GM12878 (cell line): Measurements from ENCODE around the gene SIMC1. TPM values are rescaled to one million over a fixed set of nuclear protein-coding genes. Genes with fewer than 3 reads are reported as not detected.

Experiments
- ATAC-seq: fragments of 200-7000 bp; cut with Tn5 transposase; 3 replicates; pipeline ENCODE4 v1.9.1; 2020; ENCODE audit warnings: mild to moderate bottlenecking, moderate library complexity
- BruUV-seq: library from RNA; stranded (reverse); fragments of 400-500 nt; replicated peaks from 2 replicates; lab custom pipeline; 2021; lab: Mats Ljungman, UMichigan
- CTCF ChIA-PET: fragments of 300-600 bp; sonication (Branson Sonifier 250); formaldehyde crosslinking; extraction: SDS; loops from one replicate; lab custom pipeline; 2021; ENCODE audit warnings: inconsistent platforms; lab: Yijun Ruan, JAX
- POLR2A ChIA-PET: fragments of 350-600 bp; formaldehyde crosslinking; extraction: SDS; loops from one replicate; lab custom pipeline; 2021; ENCODE audit warnings: inconsistent platforms; lab: Charles Lee
- RAD21 ChIA-PET: fragments of 300-600 bp; sonication (Branson Sonifier 250); formaldehyde crosslinking; loops from one replicate; lab custom pipeline; 2023; ENCODE audit warnings: antibody characterized with exemption; ENCODE audit not compliant: unreplicated experiment; lab: Charles Lee
- SMC1A ChIA-PET: fragments of 300-600 bp; sonication (Branson Sonifier 250); formaldehyde crosslinking; loops from one replicate; lab custom pipeline; 2023; ENCODE audit not compliant: unreplicated experiment, uncharacterized antibody; lab: Charles Lee
- DNase-seq: peaks from one replicate; pipeline ENCODE4 v3.0.0-alpha.2; 2011; ENCODE audit warnings: low read depth, low spot score
- FAIRE-seq: peaks from 3 replicates; lab custom pipeline; 2011; peaks lifted over from hg19 to GRCh38; lab: Jason Lieb, UNC
- H2AFZ ChIP-seq: 2 replicates; pipeline ENCODE4 v1.6.0; 2011; ENCODE audit warnings: low read depth, low read length, control low read depth; ENCODE audit not compliant: control insufficient read depth
- H3K27ac ChIP-seq: 2 replicates; pipeline ENCODE4 v1.5.1; 2011; ENCODE audit warnings: control low read depth; ENCODE audit not compliant: control insufficient read depth, insufficient read depth
- H3K27me3 ChIP-seq, 2 experiments: replicated peaks in 1 of 2; 2 replicates each; pipeline versions ENCODE4 v1.6.0 to v1.6.1; 2011; ENCODE audit warnings: low read length in 1 of 2; ENCODE audit not compliant: control insufficient read depth in 2 of 2, insufficient read depth in 2 of 2
- H3K36me3 ChIP-seq, 2 experiments: 2 replicates each; pipeline ENCODE4 v1.5.1; 2011; ENCODE audit warnings: low read length in 1 of 2; ENCODE audit not compliant: control insufficient read depth in 2 of 2, insufficient read depth in 2 of 2
- H3K4me1 ChIP-seq: 2 replicates; pipeline ENCODE4 v1.6.1; 2011; ENCODE audit warnings: mild to moderate bottlenecking, low read length, moderate library complexity, mixed read lengths; ENCODE audit not compliant: control insufficient read depth, insufficient read depth
- H3K4me2 ChIP-seq: 2 replicates; pipeline ENCODE4 v1.6.0; 2011; ENCODE audit warnings: control low read depth; ENCODE audit not compliant: control insufficient read depth, insufficient read depth
- H3K4me3 ChIP-seq: fragments of 200-600 bp; sonication (generic); 2 replicates; pipeline ENCODE4 v1.5.1; 2016
- H3K79me2 ChIP-seq: 2 replicates; pipeline ENCODE4 v1.6.0; 2011; ENCODE audit warnings: low read length; ENCODE audit not compliant: control insufficient read depth, insufficient read depth
- H3K9ac ChIP-seq: 2 replicates; pipeline ENCODE4 v1.8.0; 2011; ENCODE audit warnings: low read length, control low read depth, mixed read lengths; ENCODE audit not compliant: control insufficient read depth, insufficient read depth
- H3K9me3 ChIP-seq: replicated peaks from 3 replicates; pipeline ENCODE4 v1.5.1; 2011; ENCODE audit warnings: mild to moderate bottlenecking, low read length; ENCODE audit not compliant: control insufficient read depth, insufficient read depth
- H4K20me1 ChIP-seq: 2 replicates; pipeline ENCODE4 v1.6.0; 2011; ENCODE audit not compliant: control insufficient read depth, insufficient read depth
- ATF7 ChIP-seq: fragments of 450-650 bp; IDR thresholded peaks from 2 replicates; pipeline ENCODE4 v1.6.1; 2016; ENCODE audit warnings: low read depth, mild to moderate bottlenecking
- ESRRA ChIP-seq: IDR thresholded peaks from 2 replicates; pipeline ENCODE4 v1.6.1; 2012; ENCODE audit warnings: mild to moderate bottlenecking, low read length, improper control_type of control experiment
- FOS ChIP-seq: IDR thresholded peaks from 3 replicates; pipeline ENCODE4 v1.6.1; 2011; ENCODE audit warnings: borderline replicate concordance; ENCODE audit not compliant: insufficient read length; ENCODE audit errors: extremely low read depth
- GATAD2B ChIP-seq: fragments of 450-650 bp; conservative IDR thresholded peaks from 2 replicates; pipeline ENCODE4 v1.6.1; 2017; ENCODE audit warnings: low read depth, mild to moderate bottlenecking, moderate library complexity
- HDAC6 ChIP-seq: fragments of 200-600 bp; sonication (generic); IDR thresholded peaks from one replicate; pipeline ENCODE4 v1.8.0; 2017; ENCODE audit warnings: antibody characterized with exemption; ENCODE audit not compliant: unreplicated experiment
- MEF2B ChIP-seq: fragments of 450-650 bp; IDR thresholded peaks from 2 replicates; pipeline ENCODE4 v1.6.1; 2018; ENCODE audit warnings: mild to moderate bottlenecking, moderate library complexity; ENCODE audit not compliant: partially characterized antibody, poor library complexity, severe bottlenecking
- MTA3 ChIP-seq: IDR thresholded peaks from 2 replicates; pipeline ENCODE4 v1.6.1; 2012; ENCODE audit warnings: low read length, inconsistent platforms, borderline replicate concordance
- MYB ChIP-seq: fragments of 150-350 bp; IDR thresholded peaks from 2 replicates; pipeline ENCODE4 v1.6.1; 2014; ENCODE audit warnings: mild to moderate bottlenecking, low read depth, low read length, borderline replicate concordance
- PAX5 ChIP-seq: IDR thresholded peaks from 2 replicates; pipeline ENCODE4 v1.6.1; 2011; ENCODE audit warnings: low read depth, low read length, borderline replicate concordance
- RB1 ChIP-seq: fragments of 450-650 bp; formaldehyde crosslinking; IDR thresholded peaks from 2 replicates; pipeline ENCODE4 v1.6.1; 2017; ENCODE audit warnings: mild to moderate bottlenecking, borderline replicate concordance
- SRF ChIP-seq, 2 experiments: IDR thresholded peaks; 2 replicates each; pipeline ENCODE4 v1.6.1; 2011; ENCODE audit warnings: low read depth in 2 of 2, low read length in 2 of 2, mild to moderate bottlenecking in 1 of 2, moderate library complexity in 1 of 2
- TARDBP ChIP-seq: IDR thresholded peaks from 2 replicates; pipeline ENCODE4 v1.6.1; 2016; ENCODE audit warnings: borderline replicate concordance
- TBL1XR1 ChIP-seq: IDR thresholded peaks from 2 replicates; pipeline ENCODE4 v1.6.1; 2012; ENCODE audit warnings: low read depth, low read length, improper control_type of control experiment
- YBX1 ChIP-seq: fragments of 450-650 bp; IDR thresholded peaks from 2 replicates; pipeline ENCODE4 v1.6.1; 2016; ENCODE audit warnings: antibody characterized with exemption
- ZNF24 ChIP-seq: fragments of 450-650 bp; IDR thresholded peaks from 2 replicates; pipeline ENCODE4 v1.6.1; 2017; ENCODE audit warnings: antibody characterized with exemption, mild to moderate bottlenecking
- WGBS: methylation state at CpG from one replicate; pipeline ENCODE4 v1.1.6; 2016; ENCODE audit warnings: low lambda C conversion rate; ENCODE audit not compliant: insufficient replicate concordance, insufficient coverage; ENCODE audit errors: missing lambda C conversion rate; 5-methylcytosine and 5-hydroxymethylcytosine counted together
- in situ Hi-C: fragments of 300-500 bp; cut with MboI; formaldehyde crosslinking; loops from 9 replicates; pipeline ENCODE4 v1.14.3; 2018; ENCODE audit warnings: mixed read lengths
- intact Hi-C: fragments of 100-400 bp; cut with micrococcal nuclease; formaldehyde crosslinking; loops from one replicate; pipeline ENCODE4 v1.14.2; 2022; ENCODE audit not compliant: unreplicated experiment
- polyA plus RNA-seq, 11 experiments: library from polyadenylated mRNA; depleted of rRNA in 4 of 11; unstranded in 6 of 11; stranded (reverse) in 5 of 11; fragments of >200 nt; fragmentation: Nextera tagmentation in 4 of 11; fragmentation: Illumina TruSeq in 1 of 11; extraction: Ambion mirVana in 4 of 11; extraction: Trizol in 1 of 11; gene quantifications; 1 replicate in 1 of 11; 2 replicates in 10 of 11; pipeline versions ENCODE4 v1.2.1 to v1.2.3, GENCODE V29; 2011 to 2016; ENCODE audit warnings: inconsistent platforms in 2 of 11, missing spikeins in 2 of 11, low read depth in 1 of 11
- total RNA-seq, 4 experiments: library from RNA; depleted of rRNA in 3 of 4; stranded (reverse); fragments of >200 nt in 3 of 4; fragmentation: Illumina TruSeq in 1 of 4; extraction: Trizol in 1 of 4; gene quantifications; 2 replicates each; pipeline versions ENCODE4 v1.2.1 to v1.2.3, GENCODE V29; 2013 to 2021
- TF ChIP-seq, protein P1 (sequence below), 3 experiments: IDR thresholded peaks in 2 of 3; conservative IDR thresholded peaks in 1 of 3; 2 replicates each; pipeline ENCODE4 v1.5.1; 2011; ENCODE audit warnings: low read depth in 3 of 3, low read length in 3 of 3, mild to moderate bottlenecking in 3 of 3, control low read depth in 2 of 3, moderate library complexity in 2 of 3, inconsistent platforms in 1 of 3, mixed read lengths in 1 of 3; ENCODE audit not compliant: control insufficient read depth in 2 of 3, insufficient read depth in 1 of 3; ENCODE audit errors: extremely low read depth in 1 of 3
- TF ChIP-seq, protein P2 (sequence below): fragments of 450-650 bp; conservative IDR thresholded peaks from 2 replicates; pipeline ENCODE4 v1.6.1; 2017; ENCODE audit warnings: mild to moderate bottlenecking, moderate library complexity

Gene SIMC1
- total and polyA plus RNA-seq, 10 of the 15 experiments (the other 5 are each of a cell fraction or from before 2014, with no cell fraction given), result 3.0 to 16.5 (median 10.4) TPM

- Histone ChIP-seq H3K4me3 (peak within 1 kb of the TSS; percentile 85), H3K9me3 (no peaks in the 10 kb centered on the region), H3K79me2 (peaks cover 33% of the 10 kb centered on the region), H3K4me1 (no peaks in the 10 kb centered on the region; the same call in 1 of the 2 replicates), H4K20me1 (no peaks in the 10 kb centered on the region), H3K36me3 (no peaks in the 10 kb centered on the region; a peak in 1 of 4 replicates), H3K9ac (peak within 1 kb of the TSS; percentile 79), H3K4me2 (peak within 1 kb of the TSS; percentile 86), H2AFZ (peak within 1 kb of the TSS; percentile 96), H3K27me3 (no peaks in the 10 kb centered on the region), H3K27ac (peak within 1 kb of the TSS; percentile 81)
- DNase-seq, result peak; percentile 83
- ATAC-seq, result peak; percentile 95
- ChIA-PET RAD21 (interaction anchor here (0.7 to 3.2 kb wide), 10 partner anchors 9 to 176 kb away, joined by 3 to 29 read pairs (median 4); partner anchors contain the start of genes HIGD2A, NOP16 and RNF44), POLR2A (interaction anchor here (0.6 to 3.2 kb wide), 7 partner anchors 10 to 377 kb away, joined by 3 to 41 read pairs (median 6); partner anchors contain the start of genes FAF2, HIGD2A, NOP16 and RNF44), SMC1A (interaction anchor here (0.9 to 3.2 kb wide), 6 partner anchors 9 to 28 kb away, joined by 3 to 36 read pairs (median 5); partner anchors contain the start of gene NOP16), CTCF (interaction anchor here (0.7 to 2.1 kb wide), 7 partner anchors 10 to 181 kb away, joined by 3 to 11 read pairs (median 4); partner anchors contain the start of genes CLTB, HIGD2A and NOP16)
- in situ Hi-C loops, result no loop called here
- intact Hi-C loops, result loop anchor here (2.0 kb wide), 1 partner anchor 27 kb away; the partner anchor contains the start of genes HIGD2A and NOP16
- no TSS peak for BruUV-seq
- peak; percentile 66 for FAIRE-seq
- under 1% methylated on average over 56 of the region's 56 CpGs for WGBS
- TF ChIP-seq PAX5 (peak; percentile 51; the same call in 1 of the 2 replicates), ATF7 (no peak), SRF (IDR thresholded peaks at IDR 0.05; ENCODE audit: low read depth in 2 of 2, low read length in 2 of 2) (0 out of 4 replicates have a peak, but pooled peaks of 1 of the 2 experiments have one; percentile 38), HDAC6 (peak; percentile 61), MYB (no peak), RB1 (peak; percentile 73; the same call in 1 of the 2 replicates), FOS (no peak), MTA3 (no peak), TARDBP (no peak; the same call in 1 of the 2 replicates), TBL1XR1 (no peak), GATAD2B (0 out of 2 replicates have a peak, but pooled peaks have one; percentile 17), ESRRA (no peak), YBX1 (no peak), MEF2B (peak; percentile 93), ZNF24 (no peak)
- TF ChIP-seq, protein P1, sequence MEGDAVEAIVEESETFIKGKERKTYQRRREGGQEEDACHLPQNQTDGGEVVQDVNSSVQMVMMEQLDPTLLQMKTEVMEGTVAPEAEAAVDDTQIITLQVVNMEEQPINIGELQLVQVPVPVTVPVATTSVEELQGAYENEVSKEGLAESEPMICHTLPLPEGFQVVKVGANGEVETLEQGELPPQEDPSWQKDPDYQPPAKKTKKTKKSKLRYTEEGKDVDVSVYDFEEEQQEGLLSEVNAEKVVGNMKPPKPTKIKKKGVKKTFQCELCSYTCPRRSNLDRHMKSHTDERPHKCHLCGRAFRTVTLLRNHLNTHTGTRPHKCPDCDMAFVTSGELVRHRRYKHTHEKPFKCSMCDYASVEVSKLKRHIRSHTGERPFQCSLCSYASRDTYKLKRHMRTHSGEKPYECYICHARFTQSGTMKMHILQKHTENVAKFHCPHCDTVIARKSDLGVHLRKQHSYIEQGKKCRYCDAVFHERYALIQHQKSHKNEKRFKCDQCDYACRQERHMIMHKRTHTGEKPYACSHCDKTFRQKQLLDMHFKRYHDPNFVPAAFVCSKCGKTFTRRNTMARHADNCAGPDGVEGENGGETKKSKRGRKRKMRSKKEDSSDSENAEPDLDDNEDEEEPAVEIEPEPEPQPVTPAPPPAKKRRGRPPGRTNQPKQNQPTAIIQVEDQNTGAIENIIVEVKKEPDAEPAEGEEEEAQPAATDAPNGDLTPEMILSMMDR (IDR thresholded peaks at IDR 0.05 in 2 of 3, conservative IDR thresholded peaks at IDR 0.05 in 1 of 3; ENCODE audit: control insufficient read depth in 2 of 3, extremely low read depth in 1 of 3, insufficient read depth in 1 of 3, low read depth in 3 of 3, low read length in 3 of 3), result peak; percentile 10 to 51 (median 31); a peak in 3 of 6 replicates
- TF ChIP-seq, protein P2, sequence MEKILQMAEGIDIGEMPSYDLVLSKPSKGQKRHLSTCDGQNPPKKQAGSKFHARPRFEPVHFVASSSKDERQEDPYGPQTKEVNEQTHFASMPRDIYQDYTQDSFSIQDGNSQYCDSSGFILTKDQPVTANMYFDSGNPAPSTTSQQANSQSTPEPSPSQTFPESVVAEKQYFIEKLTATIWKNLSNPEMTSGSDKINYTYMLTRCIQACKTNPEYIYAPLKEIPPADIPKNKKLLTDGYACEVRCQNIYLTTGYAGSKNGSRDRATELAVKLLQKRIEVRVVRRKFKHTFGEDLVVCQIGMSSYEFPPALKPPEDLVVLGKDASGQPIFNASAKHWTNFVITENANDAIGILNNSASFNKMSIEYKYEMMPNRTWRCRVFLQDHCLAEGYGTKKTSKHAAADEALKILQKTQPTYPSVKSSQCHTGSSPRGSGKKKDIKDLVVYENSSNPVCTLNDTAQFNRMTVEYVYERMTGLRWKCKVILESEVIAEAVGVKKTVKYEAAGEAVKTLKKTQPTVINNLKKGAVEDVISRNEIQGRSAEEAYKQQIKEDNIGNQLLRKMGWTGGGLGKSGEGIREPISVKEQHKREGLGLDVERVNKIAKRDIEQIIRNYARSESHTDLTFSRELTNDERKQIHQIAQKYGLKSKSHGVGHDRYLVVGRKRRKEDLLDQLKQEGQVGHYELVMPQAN, result 0 out of 2 replicates have a peak, but pooled peaks have one; percentile 68
Measured at GRCh38 chr5:176361437-176362232, 123.4 kb downstream of the SIMC1 start, which contains the start of gene KIAA1191. Gene KIAA1191 (minus strand): TSS chr5:176361764. CDS start chr5:176359508, 2,256 bp downstream.
